Endodermal cell (in vitro differentiated cells): ENCODE measurements around the gene POLR1E. TPM values are rescaled to one million over a fixed set of nuclear protein-coding genes. Genes with fewer than 3 reads are reported as not detected.

Source experiments
- DNase-seq: peaks from one replicate; pipeline ENCODE4 v3.0.0-alpha.2; 2017
- H3K27ac ChIP-seq: 2 replicates; pipeline ENCODE4 v1.5.1; 2013; ENCODE audit warnings: mild to moderate bottlenecking, low read depth, low read length, moderate library complexity
- H3K27me3 ChIP-seq: 2 replicates; pipeline ENCODE4 v1.6.1; 2013; ENCODE audit warnings: mild to moderate bottlenecking, low read length, moderate library complexity; ENCODE audit not compliant: insufficient read depth, control insufficient read depth, poor library complexity, severe bottlenecking
- H3K36me3 ChIP-seq: 2 replicates; pipeline ENCODE4 v1.7.0; 2013; ENCODE audit warnings: mild to moderate bottlenecking, low read length, moderate library complexity; ENCODE audit not compliant: control insufficient read depth, insufficient read depth
- H3K4me1 ChIP-seq: one replicate; pipeline ENCODE4 v1.7.0; 2013; ENCODE audit warnings: low read length; ENCODE audit not compliant: control insufficient read depth, insufficient read depth
- H3K4me3 ChIP-seq: 2 replicates; pipeline ENCODE4 v1.5.1; 2013; ENCODE audit warnings: mild to moderate bottlenecking, low read length, moderate library complexity
- H3K9ac ChIP-seq: 2 replicates; pipeline ENCODE4 v1.6.1; 2013; ENCODE audit warnings: mild to moderate bottlenecking, low read length, moderate library complexity; ENCODE audit not compliant: poor library complexity, severe bottlenecking; ENCODE audit errors: extremely low read depth
- H3K9me3 ChIP-seq: 2 replicates; pipeline ENCODE4 v1.6.1; 2013; ENCODE audit warnings: mild to moderate bottlenecking, low read length, moderate library complexity; ENCODE audit not compliant: control insufficient read depth
- H3K27ac Mint-ChIP-seq: 2 replicates; pipeline ENCODE4 v1.8.0; 2020; ENCODE audit warnings: mixed read lengths
- H3K27me3 Mint-ChIP-seq: 2 replicates; pipeline ENCODE4 v1.8.0; 2021; ENCODE audit warnings: mild to moderate bottlenecking, mixed read lengths; ENCODE audit not compliant: insufficient read depth
- H3K36me3 Mint-ChIP-seq: 2 replicates; pipeline ENCODE4 v1.8.0; 2020; ENCODE audit warnings: low read depth, mixed read lengths
- H3K4me1 Mint-ChIP-seq: 2 replicates; pipeline ENCODE4 v1.8.0; 2020; ENCODE audit warnings: mixed read lengths
- H3K4me3 Mint-ChIP-seq: 2 replicates; pipeline ENCODE4 v1.8.0; 2020; ENCODE audit warnings: mild to moderate bottlenecking, moderate library complexity, mixed read lengths
- H3K9me3 Mint-ChIP-seq: 2 replicates; pipeline ENCODE4 v1.8.0; 2020; ENCODE audit warnings: mild to moderate bottlenecking, mixed read lengths
- CTCF ChIP-seq: fragments of 200-600 bp; sonication (generic); conservative IDR thresholded peaks from 2 replicates; pipeline ENCODE4 v1.5.0; 2021; ENCODE audit warnings: antibody characterized with exemption, mild to moderate bottlenecking
- WGBS, 2 experiments: methylation state at CpG; one replicate each; pipeline versions ENCODE4 v1.1.5 to v1.1.7; 2013; ENCODE audit warnings: missing lambda C conversion rate in 2 of 2, mixed read lengths in 1 of 2; ENCODE audit not compliant: insufficient coverage in 1 of 2, insufficient read length in 1 of 2; 5-methylcytosine and 5-hydroxymethylcytosine counted together
- total RNA-seq, 2 donors: library from RNA; stranded (reverse); fragmentation: NEBNext Ultra II Directional in 1 of 2; extraction: Animal tissue kit (Norgen Biotek cat#: 25700) in 1 of 2; gene quantifications; 2 replicates in 1 of 2; 3 replicates in 1 of 2; pipeline ENCODE4 v1.2.1, GENCODE V29; 2021

Gene POLR1E
- total RNA-seq, 2 donors from 2014 or later: 23.5 to 25.2 TPM

- no peak overlapping the region for H3K9ac ChIP-seq
- H3K4me1 ChIP-seq: peaks cover 8% of the 10 kb centered on the region
- whole genome bisulfite sequencing, 2 experiments: 90 to 96% methylated on average over 1 of the region's 1 CpG
- no peak overlapping the region for H3K4me3 ChIP-seq
- no peak overlapping the region for H3K27ac Mint-ChIP-seq
- H3K9me3 ChIP-seq: peaks cover 17% of the 10 kb centered on the region
- no peak for DNase-seq
- peaks cover 29% of the 10 kb centered on the region for H3K36me3 Mint-ChIP-seq
- no peak overlapping the region for H3K4me3 Mint-ChIP-seq
- H3K9me3 Mint-ChIP-seq: peaks cover 7% of the 10 kb centered on the region
- H3K27me3 Mint-ChIP-seq: no peaks in the 10 kb centered on the region
- H3K36me3 ChIP-seq: peaks cover 19% of the 10 kb centered on the region
- H3K27me3 ChIP-seq: no peaks in the 10 kb centered on the region
- H3K4me1 Mint-ChIP-seq: peaks cover 14% of the 10 kb centered on the region
- no peak overlapping the region for H3K27ac ChIP-seq
- no peak for TF ChIP-seq CTCF
Observed at GRCh38 chr9:37550781-37551180, 65.0 kb downstream of the POLR1E start.

- peaks cover 17% of the 10 kb centered on the region for H3K9me3 ChIP-seq
- H3K27me3 ChIP-seq: no peaks in the 10 kb centered on the region
- no peaks in the 10 kb centered on the region for H3K27me3 Mint-ChIP-seq
- peaks cover 8% of the 10 kb centered on the region for H3K4me1 ChIP-seq
- no peak overlapping the region for H3K4me3 ChIP-seq
- DNase-seq: no peak
- peaks cover 14% of the 10 kb centered on the region for H3K4me1 Mint-ChIP-seq
- no peak overlapping the region for H3K27ac Mint-ChIP-seq
- H3K36me3 Mint-ChIP-seq: peaks cover 29% of the 10 kb centered on the region
- no peak for TF ChIP-seq CTCF
- 94 to 100% methylated on average over 2 to 3 of the region's 3 CpGs for WGBS, 2 experiments
- peaks cover 7% of the 10 kb centered on the region for H3K9me3 Mint-ChIP-seq
- H3K27ac ChIP-seq: no peak overlapping the region
- peaks cover 12% of the 10 kb centered on the region for H3K36me3 ChIP-seq
- H3K4me3 Mint-ChIP-seq: no peak overlapping the region
- no peak overlapping the region for H3K9ac ChIP-seq
Observed at GRCh38 chr9:37551468-37551867, 65.7 kb downstream of the POLR1E start.

GRCh38 chr9:37551888-37552287 lies 66.1 kb downstream of the POLR1E start:
- no peak overlapping the region for H3K4me3 Mint-ChIP-seq
- Histone ChIP-seq H3K9me3 (peaks cover 17% of the 10 kb centered on the region), H3K27ac (no peak overlapping the region), H3K4me3 (no peak overlapping the region), H3K4me1 (peaks cover 8% of the 10 kb centered on the region), H3K27me3 (no peaks in the 10 kb centered on the region), H3K36me3 (peaks cover 13% of the 10 kb centered on the region), H3K9ac (no peak overlapping the region)
- TF ChIP-seq CTCF: no peak
- no peak for DNase-seq
- H3K27me3 Mint-ChIP-seq: no peaks in the 10 kb centered on the region
- H3K4me1 Mint-ChIP-seq: peaks cover 14% of the 10 kb centered on the region
- peaks cover 32% of the 10 kb centered on the region for H3K36me3 Mint-ChIP-seq
- H3K9me3 Mint-ChIP-seq: peaks cover 7% of the 10 kb centered on the region
- WGBS, 2 experiments: 90 to 96% methylated on average over 2 of the region's 2 CpGs
- no peak overlapping the region for H3K27ac Mint-ChIP-seq

Other genes starting within 250 kb of the POLR1E start
- 100 to 1,000 TPM; 105 to 128 TPM for gene GRHPR, start 63.3 kb upstream of the POLR1E start, total RNA-seq
- 10 to 100 TPM; 12.5 to 19.4 TPM for gene ZBTB5, start 20.5 kb upstream of the POLR1E start, total RNA-seq
- gene FBXO10, start 90.4 kb downstream of the POLR1E start, total RNA-seq: 10 to 100 TPM; 19.5 to 26.6 TPM
- gene TOMM5, start 106.6 kb downstream of the POLR1E start, total RNA-seq: 100 to 1,000 TPM; 110 to 115 TPM
- gene FRMPD1, start 165.0 kb downstream of the POLR1E start, total RNA-seq: under 1 TPM; 0.33 to 0.55 TPM